ENCODE data around the gene PALD1. TPM values are rescaled to one million over a fixed set of nuclear protein-coding genes. Genes with fewer than 3 reads are reported as not detected.

The PALD1 gene
- total RNA-seq, 4 donors from 2014 or later, result 10.4 to 19.1 (median 12.8) TPM

GRCh38 chr10:70532554-70533188, 54.1 kb downstream of the PALD1 start:
- Histone ChIP-seq H3K36me3 (peaks cover 0 to 54% (median 43%) of the 10 kb centered on the region in 4 donors), H3K27ac (replicated peaks in 1 of 4) (no peak overlapping the region), H3K9me3 (no peaks in the 10 kb centered on the region), H3K4me3 (no peak overlapping the region), H3K4me1 (peaks cover 0 to under 1% (median under 1%) of the 10 kb centered on the region in 4 donors), H3K27me3 (no peaks in the 10 kb centered on the region)
- TF ChIP-seq POLR2AphosphoS5 (IDR thresholded peaks at IDR 0.05) (no peak), CTCF (IDR thresholded peaks at IDR 0.05) (no peak)
- 94% methylated on average over 7 of the region's 17 CpGs for WGBS
- intact Hi-C loops (cut with DNase I), result loop anchor here (10.0 kb wide), 1 partner anchor 298 kb away; the partner anchor contains the start of gene PPA1
- no peak for DNase-seq (ENCODE audit: extremely low spot score)

GRCh38 chr10:70533189-70533558, 54.6 kb downstream of the PALD1 start:
- Histone ChIP-seq H3K27me3 (no peaks in the 10 kb centered on the region), H3K9me3 (no peaks in the 10 kb centered on the region), H3K36me3 (peaks cover 0 to 57% (median 44%) of the 10 kb centered on the region in 4 donors), H3K4me1 (peaks cover 0 to 6% (median 4%) of the 10 kb centered on the region in 4 donors), H3K27ac (replicated peaks in 1 of 4) (no peak overlapping the region), H3K4me3 (no peak overlapping the region)
- no peak for DNase-seq (ENCODE audit: extremely low spot score)
- TF ChIP-seq CTCF (IDR thresholded peaks at IDR 0.05) (no peak), EP300 (IDR thresholded peaks at IDR 0.05) (no peak), POLR2A (IDR thresholded peaks at IDR 0.05; ENCODE audit: low read depth) (no peak), POLR2AphosphoS5 (IDR thresholded peaks at IDR 0.05) (no peak)
- WGBS, result 89% methylated on average over 5 of the region's 5 CpGs
- intact Hi-C loops (cut with DNase I), result loop anchor here (10.0 kb wide), 1 partner anchor 298 kb away; the partner anchor contains the start of gene PPA1

GRCh38 chr10:70534281-70534680, 55.7 kb downstream of the PALD1 start:
- Histone ChIP-seq H3K9me3 (no peaks in the 10 kb centered on the region), H3K36me3 (peaks cover 0 to 68% (median 51%) of the 10 kb centered on the region in 4 donors), H3K4me3 (no peak overlapping the region), H3K27me3 (no peaks in the 10 kb centered on the region), H3K27ac (replicated peaks in 1 of 4) (no peak overlapping the region), H3K4me1 (peaks cover 0 to 7% (median 6%) of the 10 kb centered on the region in 4 donors)
- DNase-seq (ENCODE audit: extremely low spot score), result no peak
- 94% methylated on average over 7 of the region's 10 CpGs for WGBS
- intact Hi-C loops (cut with DNase I), result loop anchor here (10.0 kb wide), 1 partner anchor 299 kb away; the partner anchor contains the start of gene PPA1
- TF ChIP-seq POLR2AphosphoS5 (IDR thresholded peaks at IDR 0.05), result no peak
- TF ChIP-seq POLR2A (IDR thresholded peaks at IDR 0.05; ENCODE audit: low read depth), result no peak
- TF ChIP-seq CTCF (IDR thresholded peaks at IDR 0.05), result no peak
- no peak for TF ChIP-seq EP300 (IDR thresholded peaks at IDR 0.05)

GRCh38 chr10:70535001-70535400, 56.4 kb downstream of the PALD1 start:
- peaks cover 0 to 12% (median 6%) of the 10 kb centered on the region in 4 donors for H3K4me1 ChIP-seq
- H3K27ac ChIP-seq (replicated peaks in 1 of 4), result no peak overlapping the region
- intact Hi-C loops (cut with DNase I), result loop anchor here (10.0 kb wide), 1 partner anchor 300 kb away; the partner anchor contains the start of gene PPA1
- 100% methylated on average over 2 of the region's 2 CpGs for WGBS
- no peak for DNase-seq (ENCODE audit: extremely low spot score)
- no peaks in the 10 kb centered on the region for H3K27me3 ChIP-seq
- H3K36me3 ChIP-seq, result peaks cover 0 to 72% (median 50%) of the 10 kb centered on the region in 4 donors
- H3K4me3 ChIP-seq, result no peak overlapping the region
- H3K9me3 ChIP-seq, result no peaks in the 10 kb centered on the region
- TF ChIP-seq POLR2A (IDR thresholded peaks at IDR 0.05; ENCODE audit: low read depth) (no peak), CTCF (IDR thresholded peaks at IDR 0.05) (no peak), EP300 (IDR thresholded peaks at IDR 0.05) (no peak), POLR2AphosphoS5 (IDR thresholded peaks at IDR 0.05) (no peak)

Data from esophagus muscularis mucosa (tissue), 4 donors.